ENCODE data around the gene TSPAN18.

Gene TSPAN18

DNA sequence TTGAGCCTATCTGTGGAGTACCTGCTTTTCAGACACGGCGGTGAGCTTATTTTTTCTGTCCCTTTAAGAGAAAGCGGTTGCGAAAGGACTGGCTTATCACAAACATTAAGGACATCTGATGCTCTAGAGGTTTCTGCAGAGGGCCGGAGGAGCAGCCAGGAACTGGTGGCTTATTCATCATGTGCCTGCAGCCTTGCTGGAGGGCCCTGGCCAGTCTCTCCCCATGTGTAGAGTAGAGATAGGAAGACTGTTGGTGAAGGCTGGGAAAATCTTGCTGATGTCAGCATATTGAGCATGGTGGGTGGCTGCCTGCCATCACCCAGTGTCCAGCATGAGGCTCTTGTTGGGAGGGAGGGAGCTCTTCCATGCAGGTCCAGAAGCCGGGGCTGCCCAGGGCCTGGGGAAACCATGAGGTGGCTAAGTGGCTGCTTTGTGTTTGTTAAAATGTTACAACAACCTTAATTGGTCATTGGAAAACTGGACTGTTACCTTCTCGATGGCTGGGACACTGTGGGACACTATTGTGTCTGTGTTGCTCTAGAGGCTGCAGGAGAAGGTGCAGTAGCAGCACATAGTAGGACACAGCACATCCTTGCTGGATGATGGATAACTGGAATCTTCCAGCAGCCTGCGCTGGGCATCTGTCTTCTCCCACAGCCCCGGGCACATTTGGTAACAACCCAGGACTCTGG is 54.3 kb downstream of the TSPAN18 start:
- no peak for DNase-seq

DNA sequence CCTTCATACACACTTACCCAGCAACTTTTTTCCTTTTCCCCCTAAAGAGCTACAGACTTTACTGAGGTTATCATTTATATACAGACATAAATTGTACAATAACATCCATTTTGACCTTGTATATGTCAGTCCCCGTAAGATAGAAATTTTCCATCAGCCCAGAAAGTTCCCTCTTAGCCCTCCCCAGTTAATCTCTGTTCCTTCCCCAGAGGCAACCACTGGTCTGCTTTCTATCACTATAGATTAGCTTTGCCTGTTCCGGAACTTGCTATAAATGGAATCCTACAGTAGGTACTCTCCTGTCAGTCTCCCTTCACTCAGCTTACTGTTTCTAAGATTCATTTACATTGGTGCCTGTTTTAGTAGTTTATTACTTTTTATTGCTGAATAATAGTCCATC is 54.9 kb downstream of the TSPAN18 start:
- DNase-seq: no peak

- no peak for DNase-seq
These were observed 55.7 kb downstream of the TSPAN18 start for GRCh38 chr11:44782478-44782877.

GRCh38 chr11:44784436-44784760 is 57.6 kb downstream of the TSPAN18 start:
- DNase-seq: no peak

- DNase-seq: no peak
These were observed 58.1 kb downstream of the TSPAN18 start for GRCh38 chr11:44784851-44785250.

DNA sequence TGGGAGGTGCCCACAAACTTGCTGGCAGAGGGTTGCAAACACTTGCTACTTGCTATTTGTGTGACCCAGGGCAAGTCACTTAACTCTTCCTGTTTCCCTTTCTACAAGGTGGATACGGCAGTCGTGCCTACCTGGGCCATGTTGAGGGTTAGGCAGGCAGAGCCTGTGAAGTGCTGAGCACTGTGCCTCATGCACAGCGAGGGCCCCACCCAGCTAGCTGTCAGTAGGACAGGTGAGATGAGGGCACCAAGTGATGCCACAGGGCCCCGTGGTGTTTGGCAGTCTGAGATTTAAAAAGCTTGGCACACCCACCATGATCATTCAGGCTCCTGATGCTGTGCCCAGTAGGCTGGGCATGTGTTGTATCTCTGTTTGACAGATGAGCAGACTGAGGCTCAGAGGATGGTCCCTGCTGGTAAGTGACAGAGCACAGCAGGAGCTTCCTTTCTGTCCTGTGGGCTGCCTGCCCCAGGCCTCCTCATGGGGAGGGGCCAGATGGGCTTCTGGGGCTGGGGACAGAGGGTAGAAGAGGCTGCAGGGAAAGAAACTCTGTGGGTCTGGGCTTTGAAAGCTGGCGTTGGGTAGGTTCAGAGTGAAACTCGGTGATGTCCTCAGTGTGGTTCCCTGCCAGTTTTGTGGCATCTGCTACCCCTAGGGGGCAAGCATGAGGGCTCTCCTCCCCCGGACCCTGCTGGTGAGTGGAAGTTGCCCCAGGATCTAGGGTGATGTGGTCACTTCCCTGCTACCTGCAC is 59.3 kb downstream of the TSPAN18 start:
- no peak for DNase-seq

DNA sequence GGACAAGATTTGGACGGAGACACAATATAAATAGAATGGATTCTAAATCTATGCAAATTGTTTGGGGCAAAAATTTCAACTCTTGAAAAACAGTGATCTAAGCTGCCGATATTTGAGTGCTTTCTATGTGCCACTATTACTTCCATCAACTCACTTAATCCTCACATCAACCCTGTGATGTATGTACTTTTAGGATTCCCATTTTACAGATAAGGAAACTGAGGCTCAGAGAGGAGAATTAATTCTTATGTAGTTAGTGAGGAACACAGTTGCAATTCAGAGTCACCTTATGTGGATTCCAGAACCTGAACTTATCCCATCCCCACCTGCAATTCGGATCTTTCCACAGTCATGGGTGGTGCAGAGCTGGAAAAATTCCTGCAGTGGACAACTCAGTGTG is 60.3 kb downstream of the TSPAN18 start:
- no peak for DNase-seq

DNA sequence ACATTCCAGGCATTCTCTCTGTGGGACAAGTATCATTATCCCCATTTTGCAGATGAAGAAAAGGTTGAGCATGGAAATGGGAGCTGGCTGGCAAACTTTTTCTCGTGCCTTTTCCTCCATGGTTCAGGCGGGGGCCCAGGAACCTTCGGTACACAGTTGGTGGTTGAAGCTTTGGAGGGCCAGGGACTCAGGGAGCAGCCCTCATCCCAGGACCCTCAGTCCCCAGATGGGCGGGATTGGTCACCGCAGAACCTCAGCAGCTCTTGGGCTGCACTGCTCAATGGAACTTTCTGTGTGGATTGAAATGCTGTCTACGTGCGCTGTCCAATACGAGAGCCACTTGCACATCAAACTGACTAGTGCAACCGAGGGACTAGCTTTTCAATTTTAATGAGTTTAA is 61.2 kb downstream of the TSPAN18 start:
- DNase-seq: no peak

DNA sequence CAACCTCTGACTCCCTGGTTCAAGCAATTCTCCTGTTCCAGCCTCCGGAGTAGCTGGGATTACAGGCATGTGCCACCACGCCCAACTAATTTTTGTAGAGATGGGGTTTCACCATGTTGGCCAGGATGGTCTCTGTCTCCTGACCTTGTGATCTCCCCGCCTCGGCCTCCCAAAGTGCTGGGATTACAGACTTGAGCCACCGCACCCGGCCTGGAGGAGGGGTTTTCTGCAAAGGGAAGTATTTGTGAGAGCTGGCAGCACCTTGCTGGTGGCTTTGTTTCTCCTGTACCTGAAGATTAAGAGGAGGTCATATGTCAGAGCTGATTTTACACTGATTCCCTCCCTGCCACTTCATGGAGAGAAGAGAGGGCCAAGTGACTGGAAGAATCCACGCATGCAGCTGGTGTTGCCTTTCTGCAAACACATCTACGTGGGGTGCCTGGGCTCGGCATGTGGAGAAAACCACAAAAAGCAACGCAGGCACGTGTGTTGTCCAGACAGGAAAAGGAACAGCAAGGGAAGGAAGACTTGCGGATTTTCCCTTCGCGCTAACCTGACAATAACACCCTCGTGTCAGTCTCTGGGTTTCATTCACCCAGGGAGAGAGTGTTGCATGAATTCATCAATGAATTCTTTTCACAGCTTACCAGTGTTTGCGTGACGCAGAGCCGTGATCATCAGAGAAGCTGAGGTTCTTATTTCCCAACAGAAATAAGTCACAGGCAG is 61.9 kb downstream of the TSPAN18 start:
- no peak for DNase-seq

- DNase-seq: no peak
These were observed 62.7 kb downstream of the TSPAN18 start for GRCh38 chr11:44789496-44789895.

DNA sequence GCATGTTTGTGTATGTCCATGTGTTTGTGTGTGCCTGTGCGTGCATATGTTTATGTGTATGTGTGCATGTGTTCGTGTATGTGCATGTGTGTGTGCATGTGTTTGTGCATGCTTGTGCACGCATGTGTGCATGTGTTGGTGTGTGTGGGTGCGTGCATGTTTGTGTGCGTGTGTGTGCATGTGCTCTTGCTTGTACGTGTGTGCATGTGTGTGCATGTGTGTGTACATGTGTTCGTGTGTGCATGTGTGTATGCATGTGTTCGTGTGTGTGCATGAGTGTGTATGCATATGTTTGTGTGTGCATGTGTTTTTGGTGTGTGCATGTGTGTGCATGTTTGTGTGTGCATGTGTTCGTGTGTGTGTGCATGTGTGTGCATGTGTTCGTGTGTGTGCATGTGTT is 63.4 kb downstream of the TSPAN18 start:
- no peak for DNase-seq

DNA sequence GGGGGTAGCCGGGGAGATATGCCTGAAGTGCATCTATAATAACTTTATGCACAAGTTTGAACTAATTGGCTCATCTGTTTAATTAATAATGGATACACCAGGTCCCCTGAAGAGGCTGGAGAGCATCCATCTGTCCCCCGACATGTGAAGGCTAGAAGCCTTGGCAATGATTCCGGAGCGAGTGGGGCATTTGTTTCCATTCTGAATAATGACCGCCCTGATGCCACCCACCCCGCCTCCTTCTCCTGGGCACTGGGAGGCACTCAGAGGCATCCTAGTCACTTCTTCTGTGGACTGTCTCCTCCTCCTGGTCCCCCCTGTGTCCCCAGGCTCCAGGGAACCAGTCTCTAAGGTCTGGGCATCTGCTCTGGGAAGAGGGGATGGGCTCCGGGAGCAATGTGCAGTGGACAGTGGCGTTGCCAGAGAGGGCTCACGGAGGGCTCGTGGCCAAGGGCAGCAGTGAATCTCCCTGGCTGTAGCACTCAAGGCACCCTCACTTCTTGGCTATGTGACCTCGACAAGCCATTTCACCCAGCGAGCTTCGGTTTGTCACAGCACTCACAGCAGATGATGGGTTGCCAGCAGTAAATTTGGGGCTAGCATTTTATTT is 64.7 kb downstream of the TSPAN18 start:
- DNase-seq: no peak

DNA sequence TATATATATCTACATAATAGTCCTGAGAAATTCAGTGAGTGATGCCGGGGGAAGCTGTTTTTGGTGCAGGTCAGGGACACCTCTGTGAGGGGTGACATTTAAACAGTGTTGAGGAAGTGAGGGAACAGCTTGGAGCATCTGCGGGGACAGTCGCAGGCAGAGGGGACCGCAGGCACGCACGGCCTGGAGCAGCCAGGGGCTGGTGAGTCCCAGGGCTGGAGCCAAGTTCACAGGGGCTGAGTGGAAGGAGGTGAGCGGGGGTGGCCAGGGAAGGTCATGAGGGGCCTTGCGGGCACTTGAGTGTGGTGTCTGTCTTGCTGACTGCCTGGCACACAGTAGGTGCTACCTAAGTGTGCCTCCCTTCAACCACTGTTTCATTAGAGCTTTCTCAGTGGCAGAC is 65.4 kb downstream of the TSPAN18 start:
- DNase-seq: no peak

GRCh38 chr11:44793350-44794090 is 66.8 kb downstream of the TSPAN18 start:
- no peak for DNase-seq

- DNase-seq: no peak
These were observed 69.2 kb downstream of the TSPAN18 start for GRCh38 chr11:44795803-44796535.

GRCh38 chr11:44797051-44797450 is 70.3 kb downstream of the TSPAN18 start:
- no peak for DNase-seq

DNA sequence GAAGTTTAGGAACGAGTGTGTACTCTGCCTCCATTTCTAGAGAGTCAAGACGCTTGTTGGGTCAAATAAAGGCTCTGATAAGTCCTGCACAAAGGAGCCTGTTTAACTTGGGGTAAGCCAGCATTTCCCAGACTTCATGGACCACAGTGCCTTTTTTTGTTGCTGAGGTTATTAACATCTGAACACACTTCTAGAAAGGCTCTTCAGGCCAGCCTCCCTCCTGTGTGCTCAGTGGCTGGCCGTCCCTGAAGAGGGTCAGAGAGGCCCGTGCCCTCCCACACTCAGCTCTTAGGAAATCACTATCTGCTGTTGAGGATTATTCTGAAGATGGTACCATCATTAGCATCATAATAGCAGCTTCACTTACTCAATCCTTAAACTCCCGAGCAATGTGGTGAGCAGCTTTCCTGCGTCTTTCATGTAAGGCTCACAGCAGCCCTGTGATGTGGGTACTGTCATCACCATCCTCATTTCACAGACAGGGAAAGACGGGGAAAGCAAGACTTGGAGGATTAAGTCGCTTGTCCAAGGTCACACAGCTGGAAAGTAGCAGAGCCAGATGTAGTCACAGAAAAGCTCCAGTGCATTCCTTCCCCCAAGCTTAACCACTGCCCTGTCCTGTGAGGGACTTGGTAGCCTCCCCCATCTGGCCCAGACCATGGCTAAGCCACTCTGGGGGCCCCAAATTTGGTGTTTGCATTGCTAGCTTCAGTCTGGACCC is 71.3 kb downstream of the TSPAN18 start:
- no peak for DNase-seq

DNA sequence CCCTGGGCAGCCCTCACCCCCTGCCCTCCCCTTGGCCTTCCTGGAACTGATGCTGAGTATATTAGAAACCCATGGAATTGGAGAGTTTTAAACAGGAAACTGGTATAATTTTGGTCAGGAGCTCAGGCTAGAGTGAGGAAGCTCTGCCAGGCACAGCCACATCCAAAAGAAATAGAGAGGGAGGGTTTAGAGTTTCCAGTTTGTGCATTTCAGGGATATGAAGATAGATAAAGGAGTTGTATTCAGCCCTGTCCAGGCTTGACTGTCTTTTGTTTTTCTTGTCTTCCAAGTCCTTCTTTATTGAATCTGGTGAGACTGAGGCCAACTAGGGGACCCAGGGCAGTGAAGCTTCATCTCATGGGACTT is 71.8 kb downstream of the TSPAN18 start:
- DNase-seq: no peak

- DNase-seq: no peak
These were observed 72.2 kb downstream of the TSPAN18 start for GRCh38 chr11:44799012-44799411.

GRCh38 chr11:44802347-44802746 is 75.6 kb downstream of the TSPAN18 start:
- no peak for DNase-seq

DNA sequence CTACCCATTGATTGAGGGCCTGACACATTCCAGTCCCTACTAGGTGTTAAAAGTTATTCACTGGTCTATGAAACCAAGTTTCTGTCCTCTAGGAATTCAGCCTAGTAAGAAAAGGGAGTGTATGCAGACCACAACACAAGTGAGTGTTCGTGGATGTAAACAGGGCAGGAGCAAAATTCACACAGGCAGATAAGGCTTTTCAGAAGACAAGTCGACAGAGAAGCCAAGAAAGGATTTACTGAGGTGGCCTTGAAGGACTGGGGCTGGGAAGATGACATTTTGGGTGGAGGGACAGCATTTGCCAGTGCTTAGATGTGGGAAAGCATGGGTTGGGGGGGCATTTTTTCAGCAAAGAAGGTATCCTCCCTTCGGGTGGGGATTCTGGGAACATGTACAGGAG is 76.2 kb downstream of the TSPAN18 start:
- no peak for DNase-seq

Data from DMS 273 treated with DMSO at 0.1 percent for 48 hours (cell line).